ENCODE results near the gene HACE1. TPM values are rescaled to one million over a fixed set of nuclear protein-coding genes. Genes with fewer than 3 reads are reported as not detected.
A peak's percentile ranks its signal among the peaks of the same experiment; 100 is the strongest.

The HACE1 gene
- total and polyA plus RNA-seq, 9 donors: 6.5 to 11.0 (median 9.0) TPM

- H3K4me1 ChIP-seq (ENCODE audit: control insufficient read depth, insufficient read depth, low read length): no peaks in the 10 kb centered on the region
- no peaks in the 10 kb centered on the region for H3K36me3 ChIP-seq (ENCODE audit: control insufficient read depth, insufficient read depth, low read length)
- no CpG with 5 or more reads among the region's 2 CpGs for WGBS (ENCODE audit: insufficient coverage)
- H3K27ac ChIP-seq (ENCODE audit: low read length): no peak overlapping the region
- H3K27me3 ChIP-seq (ENCODE audit: control insufficient read depth, insufficient read depth, low read length): no peaks in the 10 kb centered on the region
- no peak for DNase-seq
- no peak overlapping the region for H3K4me3 ChIP-seq (ENCODE audit: low read length)
- H3K9me3 ChIP-seq (replicated peaks; ENCODE audit: control insufficient read depth, low read depth, low read length): no peaks in the 10 kb centered on the region
These were observed 145.7 kb downstream of the HACE1 start for GRCh38 chr6:104713982-104714381.

GRCh38 chr6:104711371-104711770 is 148.3 kb downstream of the HACE1 start:
- DNase-seq: no peak
- Histone ChIP-seq H3K4me3 (ENCODE audit: low read length) (no peak overlapping the region), H3K27ac (ENCODE audit: low read length) (no peak overlapping the region), H3K4me1 (ENCODE audit: control insufficient read depth, insufficient read depth, low read length) (no peaks in the 10 kb centered on the region), H3K27me3 (ENCODE audit: control insufficient read depth, insufficient read depth, low read length) (no peaks in the 10 kb centered on the region), H3K36me3 (ENCODE audit: control insufficient read depth, insufficient read depth, low read length) (no peaks in the 10 kb centered on the region), H3K9me3 (replicated peaks; ENCODE audit: control insufficient read depth, low read depth, low read length) (no peaks in the 10 kb centered on the region)
- 50% methylated on average over 2 of the region's 4 CpGs for WGBS (ENCODE audit: insufficient coverage)

GRCh38 chr6:104710543-104711335 is 149.0 kb downstream of the HACE1 start:
- 72% methylated on average over 2 of the region's 4 CpGs for whole genome bisulfite sequencing (ENCODE audit: insufficient coverage)
- Histone ChIP-seq H3K4me1 (ENCODE audit: control insufficient read depth, insufficient read depth, low read length) (no peaks in the 10 kb centered on the region), H3K27ac (ENCODE audit: low read length) (no peak overlapping the region), H3K9me3 (replicated peaks; ENCODE audit: control insufficient read depth, low read depth, low read length) (no peaks in the 10 kb centered on the region), H3K36me3 (ENCODE audit: control insufficient read depth, insufficient read depth, low read length) (no peaks in the 10 kb centered on the region), H3K4me3 (ENCODE audit: low read length) (no peak overlapping the region), H3K27me3 (ENCODE audit: control insufficient read depth, insufficient read depth, low read length) (no peaks in the 10 kb centered on the region)
- DNase-seq: no peak

- H3K36me3 ChIP-seq (ENCODE audit: control insufficient read depth, insufficient read depth, low read length): no peaks in the 10 kb centered on the region
- H3K27me3 ChIP-seq (ENCODE audit: control insufficient read depth, insufficient read depth, low read length): no peaks in the 10 kb centered on the region
- no peak overlapping the region for H3K27ac ChIP-seq (ENCODE audit: low read length)
- no peak for DNase-seq
- H3K4me1 ChIP-seq (ENCODE audit: control insufficient read depth, insufficient read depth, low read length): no peaks in the 10 kb centered on the region
- H3K9me3 ChIP-seq (replicated peaks; ENCODE audit: control insufficient read depth, low read depth, low read length): no peaks in the 10 kb centered on the region
- no CpG with 5 or more reads among the region's 5 CpGs for WGBS (ENCODE audit: insufficient coverage)
- H3K4me3 ChIP-seq (ENCODE audit: low read length): no peak overlapping the region
These were observed 153.7 kb downstream of the HACE1 start for GRCh38 chr6:104705916-104706442.

- peak overlapping the region; percentile 29 for H3K27ac ChIP-seq (ENCODE audit: low read length)
- no peaks in the 10 kb centered on the region for H3K36me3 ChIP-seq (ENCODE audit: control insufficient read depth, insufficient read depth, low read length)
- no peak overlapping the region for H3K4me3 ChIP-seq (ENCODE audit: low read length)
- DNase-seq: peak; percentile 75
- H3K27me3 ChIP-seq (ENCODE audit: control insufficient read depth, insufficient read depth, low read length): no peaks in the 10 kb centered on the region
- no peaks in the 10 kb centered on the region for H3K4me1 ChIP-seq (ENCODE audit: control insufficient read depth, insufficient read depth, low read length)
- 47% methylated on average over 3 of the region's 8 CpGs for WGBS (ENCODE audit: insufficient coverage)
- H3K9me3 ChIP-seq (replicated peaks; ENCODE audit: control insufficient read depth, low read depth, low read length): no peaks in the 10 kb centered on the region
These were observed 154.5 kb downstream of the HACE1 start for GRCh38 chr6:104705095-104705707.

GRCh38 chr6:104704191-104704590 is 155.5 kb downstream of the HACE1 start:
- no peaks in the 10 kb centered on the region for H3K4me1 ChIP-seq (ENCODE audit: control insufficient read depth, insufficient read depth, low read length)
- no peaks in the 10 kb centered on the region for H3K27me3 ChIP-seq (ENCODE audit: control insufficient read depth, insufficient read depth, low read length)
- DNase-seq: no peak
- no peak overlapping the region for H3K27ac ChIP-seq (ENCODE audit: low read length)
- no peak overlapping the region for H3K4me3 ChIP-seq (ENCODE audit: low read length)
- no peaks in the 10 kb centered on the region for H3K9me3 ChIP-seq (replicated peaks; ENCODE audit: control insufficient read depth, low read depth, low read length)
- WGBS (ENCODE audit: insufficient coverage): no CpG with 5 or more reads among the region's 3 CpGs
- H3K36me3 ChIP-seq (ENCODE audit: control insufficient read depth, insufficient read depth, low read length): no peaks in the 10 kb centered on the region

GRCh38 chr6:104702126-104702841 is 157.4 kb downstream of the HACE1 start:
- WGBS (ENCODE audit: insufficient coverage): no CpG with 5 or more reads among the region's 5 CpGs
- no peak overlapping the region for H3K27ac ChIP-seq (ENCODE audit: low read length)
- H3K36me3 ChIP-seq (ENCODE audit: control insufficient read depth, insufficient read depth, low read length): no peaks in the 10 kb centered on the region
- no peaks in the 10 kb centered on the region for H3K9me3 ChIP-seq (replicated peaks; ENCODE audit: control insufficient read depth, low read depth, low read length)
- no peaks in the 10 kb centered on the region for H3K27me3 ChIP-seq (ENCODE audit: control insufficient read depth, insufficient read depth, low read length)
- no peak overlapping the region for H3K4me3 ChIP-seq (ENCODE audit: low read length)
- no peak for DNase-seq
- no peaks in the 10 kb centered on the region for H3K4me1 ChIP-seq (ENCODE audit: control insufficient read depth, insufficient read depth, low read length)

GRCh38 chr6:104700371-104701185 is 159.1 kb downstream of the HACE1 start:
- no peaks in the 10 kb centered on the region for H3K4me1 ChIP-seq (ENCODE audit: control insufficient read depth, insufficient read depth, low read length)
- DNase-seq: no peak
- H3K36me3 ChIP-seq (ENCODE audit: control insufficient read depth, insufficient read depth, low read length): no peaks in the 10 kb centered on the region
- H3K9me3 ChIP-seq (replicated peaks; ENCODE audit: control insufficient read depth, low read depth, low read length): no peaks in the 10 kb centered on the region
- no peak overlapping the region for H3K4me3 ChIP-seq (ENCODE audit: low read length)
- 31% methylated on average over 2 of the region's 5 CpGs for WGBS (ENCODE audit: insufficient coverage)
- H3K27me3 ChIP-seq (ENCODE audit: control insufficient read depth, insufficient read depth, low read length): no peaks in the 10 kb centered on the region
- H3K27ac ChIP-seq (ENCODE audit: low read length): no peak overlapping the region

- H3K27me3 ChIP-seq (ENCODE audit: control insufficient read depth, insufficient read depth, low read length): no peaks in the 10 kb centered on the region
- WGBS (ENCODE audit: insufficient coverage): no CpG with 5 or more reads among the region's 8 CpGs
- no peak for DNase-seq
These were observed 160.0 kb downstream of the HACE1 start for GRCh38 chr6:104699593-104700329.

More at GRCh38 chr6:104699593-104700329, 160.0 kb downstream of the HACE1 start:
- Histone ChIP-seq H3K27ac (ENCODE audit: low read length) (no peak overlapping the region), H3K4me3 (ENCODE audit: low read length) (no peak overlapping the region), H3K4me1 (ENCODE audit: control insufficient read depth, insufficient read depth, low read length) (no peaks in the 10 kb centered on the region), H3K36me3 (ENCODE audit: control insufficient read depth, insufficient read depth, low read length) (no peaks in the 10 kb centered on the region), H3K9me3 (replicated peaks; ENCODE audit: control insufficient read depth, low read depth, low read length) (no peaks in the 10 kb centered on the region)

All from muscle of leg (tissue), 11 donors.